Effector memory CD8-positive, alpha-beta T cell (primary cell): ENCODE measurements around the gene RAG2.
A peak's percentile ranks its signal among the peaks of the same experiment; 100 is the strongest.

Source experiments
- ATAC-seq: fragments of 150-1000 bp; cut with Tn5 transposase; replicated peaks from 2 replicates; pipeline ENCODE4 v1.10.0; 2021; ENCODE audit warnings: mild to moderate bottlenecking, moderate library complexity
- DNase-seq, 3 experiments: peaks; one replicate each; pipeline ENCODE4 v3.0.0; 2021
- H3K27ac Mint-ChIP-seq, 2 donors: one replicate each; pipeline ENCODE4 v1.8.0; 2022; ENCODE audit warnings: mild to moderate bottlenecking in 2 of 2, mixed read lengths in 2 of 2, moderate library complexity in 2 of 2
- H3K27me3 Mint-ChIP-seq, 2 donors: one replicate each; pipeline ENCODE4 v1.8.0; 2022; ENCODE audit warnings: mixed read lengths in 2 of 2
- H3K36me3 Mint-ChIP-seq: one replicate; pipeline ENCODE4 v1.8.0; 2022; ENCODE audit warnings: mild to moderate bottlenecking, moderate library complexity, mixed read lengths; ENCODE audit not compliant: insufficient read depth
- H3K4me1 Mint-ChIP-seq, 2 donors: one replicate each; pipeline ENCODE4 v1.8.0; 2022; ENCODE audit warnings: low read depth in 2 of 2, mixed read lengths in 2 of 2
- H3K4me3 Mint-ChIP-seq, 2 donors: one replicate each; pipeline ENCODE4 v1.8.0; 2022; ENCODE audit warnings: mild to moderate bottlenecking in 2 of 2, mixed read lengths in 2 of 2, moderate library complexity in 2 of 2
- H3K9me3 Mint-ChIP-seq, 2 donors: one replicate each; pipeline ENCODE4 v1.8.0; 2022; ENCODE audit warnings: mixed read lengths in 2 of 2

RAG2 gene

DNA sequence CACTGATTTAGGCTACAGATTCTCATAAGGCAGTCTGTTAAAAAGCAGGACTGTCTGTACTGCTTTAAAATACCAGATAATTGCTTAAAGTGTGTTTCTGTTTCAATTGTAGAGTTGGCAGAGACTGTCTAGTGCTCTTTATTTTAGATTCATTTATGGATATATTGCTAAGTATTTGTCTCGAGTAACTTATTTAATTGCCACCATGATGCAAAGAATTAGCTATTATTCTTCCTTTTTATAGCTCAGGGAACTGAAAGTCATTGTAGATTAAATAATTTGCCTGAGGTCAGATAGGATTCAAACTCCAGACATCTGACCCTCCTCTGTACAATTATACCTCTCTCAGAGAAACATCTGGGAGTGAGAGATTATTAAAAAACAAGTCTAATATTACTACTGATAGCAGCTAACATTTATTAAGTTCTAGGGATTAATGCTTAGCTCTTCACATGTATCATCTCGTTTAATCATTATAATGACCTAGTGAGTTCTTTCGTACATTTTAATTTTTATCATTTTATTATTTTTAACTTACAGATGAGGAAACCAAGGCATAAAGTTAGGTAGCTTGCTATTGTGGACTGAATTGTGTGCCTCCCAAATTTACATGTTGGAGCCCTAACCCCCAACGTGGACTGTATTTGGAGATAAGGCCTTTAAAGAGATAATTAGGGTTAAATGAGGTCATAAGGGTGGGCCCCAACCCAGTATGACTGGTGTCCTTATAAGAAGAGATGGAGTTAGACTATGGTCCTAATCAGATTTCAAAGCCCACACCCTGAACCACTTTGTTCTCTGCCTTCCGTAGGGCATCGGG is 19.7 kb upstream of the RAG2 start:
- H3K4me3 Mint-ChIP-seq = no peak overlapping the region

GRCh38 chr11:36615826-36616225 is 17.8 kb upstream of the RAG2 start:
- no peak overlapping the region for H3K27ac Mint-ChIP-seq
- ATAC-seq (no peak), DNase-seq (no peak)
- H3K4me1 Mint-ChIP-seq = peaks cover 0 to 4% of the 10 kb centered on the region in 2 donors
- H3K9me3 Mint-ChIP-seq = no peaks in the 10 kb centered on the region
- H3K27me3 Mint-ChIP-seq = peaks cover 23 to 44% of the 10 kb centered on the region in 2 donors
- no peaks in the 10 kb centered on the region for H3K36me3 Mint-ChIP-seq
- H3K4me3 Mint-ChIP-seq = no peak overlapping the region

More for the DNA sequence above, 19.7 kb upstream of the RAG2 start:
- Mint-ChIP-seq H3K27me3 (peaks cover 19 to 38% of the 10 kb centered on the region in 2 donors), H3K27ac (no peak overlapping the region), H3K9me3 (no peaks in the 10 kb centered on the region), H3K4me1 (peaks cover 0 to 4% of the 10 kb centered on the region in 2 donors), H3K36me3 (no peaks in the 10 kb centered on the region)
- ATAC-seq (no peak), DNase-seq (no peak)

DNA sequence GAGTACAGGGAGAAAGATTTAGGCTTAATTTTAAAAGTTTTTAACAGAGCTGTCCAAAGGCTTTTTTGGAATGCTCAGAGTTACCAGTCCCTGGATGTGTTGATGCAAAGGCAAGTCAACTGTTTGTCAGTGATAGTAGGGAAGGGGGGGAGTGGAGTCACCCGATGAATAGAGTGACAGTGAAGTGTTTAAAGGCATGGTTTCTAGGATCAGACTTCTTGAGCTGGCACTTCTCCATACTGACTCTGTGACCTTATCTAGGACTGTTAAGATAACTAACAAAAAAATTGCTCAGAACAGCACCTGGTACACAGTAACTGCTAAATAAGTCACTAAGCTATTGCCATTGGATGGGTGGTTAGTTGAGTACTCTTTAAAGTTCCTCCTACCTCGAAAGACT is 11.3 kb upstream of the RAG2 start:
- Mint-ChIP-seq H3K9me3 (no peaks in the 10 kb centered on the region), H3K27me3 (peaks cover 24 to 36% of the 10 kb centered on the region in 2 donors), H3K27ac (no peak overlapping the region), H3K4me1 (no peaks in the 10 kb centered on the region), H3K36me3 (no peaks in the 10 kb centered on the region), H3K4me3 (no peak overlapping the region)
- no peak for ATAC-seq
- DNase-seq = no peak

GRCh38 chr11:36608491-36609199 is 10.6 kb upstream of the RAG2 start:
- H3K36me3 Mint-ChIP-seq = no peaks in the 10 kb centered on the region
- ATAC-seq (no peak), DNase-seq (no peak)
- H3K9me3 Mint-ChIP-seq = no peaks in the 10 kb centered on the region
- peaks cover 31 to 36% of the 10 kb centered on the region in 2 donors for H3K27me3 Mint-ChIP-seq
- no peak overlapping the region for H3K27ac Mint-ChIP-seq
- no peaks in the 10 kb centered on the region for H3K4me1 Mint-ChIP-seq
- no peak overlapping the region for H3K4me3 Mint-ChIP-seq

DNA sequence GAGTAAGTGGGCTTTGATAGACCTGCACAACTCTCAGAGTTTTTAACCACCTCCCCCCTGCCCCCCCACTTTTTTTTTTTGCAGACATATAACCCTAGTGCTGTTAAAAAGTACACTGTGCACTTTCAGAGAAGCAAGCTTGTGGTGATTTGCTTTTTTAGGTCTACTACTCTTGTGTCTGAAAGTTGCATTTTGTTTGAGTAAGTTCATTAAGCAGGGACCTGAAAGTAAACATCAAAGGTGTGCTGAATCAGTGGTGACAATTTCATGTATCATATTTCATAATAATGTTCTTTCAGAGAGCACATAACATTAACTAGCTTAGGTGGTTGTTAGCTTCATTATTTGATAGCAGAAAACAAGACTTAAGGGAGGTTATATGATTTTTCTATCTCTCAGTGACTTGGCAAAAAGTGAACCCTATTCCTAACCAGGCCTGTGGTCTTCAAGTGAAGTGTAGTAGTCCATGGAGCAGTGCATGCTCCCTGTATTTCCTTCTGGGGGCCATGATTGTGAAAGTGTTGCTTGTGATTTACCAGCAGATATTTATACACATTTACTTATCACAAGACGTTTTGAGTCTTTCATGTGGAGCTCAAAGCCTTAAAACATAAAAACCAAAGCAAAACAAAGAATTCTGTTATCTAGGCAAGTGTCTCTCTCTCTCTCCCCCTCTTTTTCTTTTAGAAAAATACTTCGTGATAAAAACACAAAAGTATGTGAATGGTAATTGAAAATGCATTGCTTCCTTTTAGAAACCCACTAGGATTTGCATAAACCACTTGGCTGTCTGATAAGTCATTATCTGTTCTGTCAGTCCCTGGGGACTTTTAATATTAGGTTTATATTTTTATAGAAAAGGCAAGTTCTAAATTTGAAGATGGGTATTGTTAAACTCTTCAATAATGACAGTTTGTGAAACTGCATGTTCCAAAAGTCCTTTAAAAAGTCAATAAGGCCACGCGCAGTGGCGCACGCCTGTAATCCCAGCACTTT is 7.5 kb upstream of the RAG2 start:
- DNase-seq (no peak), ATAC-seq (no peak)
- H3K27ac Mint-ChIP-seq = no peak overlapping the region
- no peaks in the 10 kb centered on the region for H3K36me3 Mint-ChIP-seq
- no peak overlapping the region for H3K4me3 Mint-ChIP-seq
- no peaks in the 10 kb centered on the region for H3K4me1 Mint-ChIP-seq
- H3K27me3 Mint-ChIP-seq = peaks cover 37 to 45% of the 10 kb centered on the region in 2 donors
- no peaks in the 10 kb centered on the region for H3K9me3 Mint-ChIP-seq

- Mint-ChIP-seq H3K27ac (no peak overlapping the region), H3K36me3 (no peaks in the 10 kb centered on the region), H3K27me3 (peaks cover 25 to 39% of the 10 kb centered on the region in 2 donors), H3K4me1 (no peaks in the 10 kb centered on the region), H3K4me3 (no peak overlapping the region), H3K9me3 (no peaks in the 10 kb centered on the region)
- DNase-seq = no peak
- ATAC-seq = no peak
Measured at GRCh38 chr11:36602135-36602534, 4.1 kb upstream of the RAG2 start.

DNA sequence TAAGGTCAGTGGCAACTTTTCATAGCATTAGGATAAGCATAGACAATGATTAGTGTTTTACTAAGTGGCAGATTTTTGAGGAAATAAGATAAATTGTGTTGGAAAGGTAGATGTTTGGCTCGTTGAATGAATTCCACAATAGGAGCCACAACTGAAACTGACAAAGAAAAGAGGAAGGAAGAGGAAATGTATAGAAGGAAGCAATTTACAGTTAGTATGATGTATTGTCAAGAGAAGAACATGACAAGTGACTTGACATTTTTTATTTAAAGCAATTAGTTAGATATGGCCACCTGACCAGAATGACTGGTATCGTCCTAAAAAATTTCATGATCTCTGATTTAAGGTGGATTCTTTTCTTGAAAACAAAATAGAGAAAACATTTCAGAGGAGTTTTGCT is 3.1 kb upstream of the RAG2 start:
- ATAC-seq (no peak), DNase-seq (no peak)
- Mint-ChIP-seq H3K4me1 (no peaks in the 10 kb centered on the region), H3K36me3 (no peaks in the 10 kb centered on the region), H3K27me3 (peaks cover 25 to 39% of the 10 kb centered on the region in 2 donors), H3K27ac (no peak overlapping the region), H3K4me3 (no peak overlapping the region), H3K9me3 (no peaks in the 10 kb centered on the region)

- Mint-ChIP-seq H3K4me3 (no peak overlapping the region), H3K4me1 (no peaks in the 10 kb centered on the region), H3K27me3 (peaks cover 30 to 46% of the 10 kb centered on the region in 2 donors), H3K36me3 (no peaks in the 10 kb centered on the region), H3K27ac (no peak overlapping the region), H3K9me3 (no peaks in the 10 kb centered on the region)
- DNase-seq (no peak), ATAC-seq (no peak)
Measured at GRCh38 chr11:36600180-36600579, 2.1 kb upstream of the RAG2 start.

GRCh38 chr11:36596880-36597279 is 1.2 kb downstream of the RAG2 start:
- Mint-ChIP-seq H3K9me3 (no peaks in the 10 kb centered on the region), H3K36me3 (no peaks in the 10 kb centered on the region), H3K27me3 (peaks cover 49 to 50% of the 10 kb centered on the region in 2 donors), H3K4me3 (no peak overlapping the region), H3K4me1 (peaks cover 6 to 7% of the 10 kb centered on the region in 2 donors), H3K27ac (no peak overlapping the region)
- no peak for ATAC-seq
- no peak for DNase-seq

DNA sequence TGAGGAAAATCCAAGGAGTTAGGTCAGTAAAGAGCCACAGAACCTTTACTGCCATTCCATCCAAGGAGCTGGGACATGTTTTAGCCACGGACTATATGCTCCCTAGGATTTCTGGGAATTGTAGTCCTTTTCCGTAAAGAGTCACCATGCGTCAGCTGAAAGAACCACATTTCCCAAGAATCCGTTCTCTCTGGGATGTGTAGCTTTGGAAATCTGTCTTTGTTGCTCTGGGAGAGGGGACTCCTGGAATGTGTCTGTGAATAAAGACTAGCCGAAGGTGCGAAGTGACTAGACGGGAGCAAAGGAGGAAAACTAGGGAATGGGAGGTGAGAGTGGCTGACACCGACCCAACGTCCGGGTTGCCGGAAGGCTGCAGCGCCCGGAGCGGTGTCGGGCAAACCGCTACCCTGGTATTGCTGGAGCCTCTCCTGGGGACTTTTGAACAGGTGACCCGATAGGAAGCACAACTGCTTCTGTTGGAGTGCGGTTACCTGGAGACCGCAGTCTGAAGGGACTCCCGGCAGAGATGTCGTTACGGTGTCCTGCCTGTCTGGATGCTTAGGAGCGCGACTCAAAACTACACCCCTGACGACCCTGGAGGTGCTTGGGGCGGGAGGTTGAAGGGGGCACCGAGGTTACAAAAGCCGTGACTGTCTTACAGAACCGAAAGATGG is 3.6 kb downstream of the RAG2 start, which contains the start of gene IFTAP:
Gene IFTAP (plus strand): TSS at position 187 of the 674 bp plus-strand sequence. CDS start 15,602 bp downstream, outside the sequence.
- no peak for DNase-seq
- peaks cover 6 to 7% of the 10 kb centered on the region in 2 donors for H3K4me1 Mint-ChIP-seq
- no peaks in the 10 kb centered on the region for H3K9me3 Mint-ChIP-seq
- peak; percentile 66 for ATAC-seq
- peak within 1 kb of the TSS in 1 of 2 donors; percentile 29 for H3K27ac Mint-ChIP-seq
- no peaks in the 10 kb centered on the region for H3K36me3 Mint-ChIP-seq
- peaks cover 48 to 53% of the 10 kb centered on the region in 2 donors for H3K27me3 Mint-ChIP-seq
- peak within 1 kb of the TSS; percentile 84 for H3K4me3 Mint-ChIP-seq

DNA sequence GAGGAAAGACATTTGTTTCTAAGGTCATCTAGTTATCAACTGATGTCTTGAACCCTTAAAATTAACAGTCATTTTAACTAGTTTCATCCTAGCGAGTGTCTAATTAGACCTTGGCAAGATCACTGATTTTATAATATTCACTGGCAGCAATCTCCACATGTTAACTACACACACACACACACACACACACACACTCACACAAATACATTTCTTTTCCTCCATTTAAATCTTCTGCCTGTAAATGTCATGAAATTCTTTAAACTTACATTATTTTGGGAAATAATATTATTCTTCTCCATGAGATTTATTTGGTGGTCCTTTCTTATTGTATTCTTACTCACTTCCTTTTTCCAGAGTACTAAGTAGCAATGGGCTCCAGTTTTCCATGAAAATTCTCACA is 6.6 kb downstream of the RAG2 start:
- Mint-ChIP-seq H3K9me3 (no peaks in the 10 kb centered on the region), H3K4me3 (no peak overlapping the region), H3K36me3 (no peaks in the 10 kb centered on the region), H3K27ac (no peak overlapping the region), H3K27me3 (peaks cover 65 to 72% of the 10 kb centered on the region in 2 donors), H3K4me1 (peaks cover 6 to 7% of the 10 kb centered on the region in 2 donors)
- DNase-seq = no peak
- ATAC-seq = no peak

DNA sequence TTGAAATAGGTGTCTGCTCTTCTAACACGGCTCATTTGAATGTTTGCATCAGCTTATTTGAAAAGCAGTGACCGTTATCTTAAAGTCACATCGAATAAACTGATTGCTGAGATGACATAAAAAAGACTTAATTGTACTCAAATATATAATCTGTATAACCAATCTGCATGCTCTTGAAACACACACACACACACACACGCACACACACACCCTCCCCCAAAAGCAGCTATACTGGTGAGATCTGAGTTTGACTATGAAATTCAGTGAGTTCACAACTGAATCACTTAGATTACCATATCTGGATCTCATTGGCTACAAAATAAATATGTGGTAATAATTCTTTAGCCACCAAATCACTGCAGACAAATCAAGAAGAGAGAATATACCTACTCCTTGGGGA is 7.5 kb downstream of the RAG2 start:
- ATAC-seq (no peak), DNase-seq (no peak)
- Mint-ChIP-seq H3K4me3 (no peak overlapping the region), H3K9me3 (no peaks in the 10 kb centered on the region), H3K27me3 (peaks cover 63 to 68% of the 10 kb centered on the region in 2 donors), H3K4me1 (peaks cover 6 to 7% of the 10 kb centered on the region in 2 donors), H3K27ac (no peak overlapping the region), H3K36me3 (no peaks in the 10 kb centered on the region)
